PC-9 (cell line): ENCODE results near the gene ATG10.

ENCODE experiments used
- CTCF ChIP-seq: fragments of 200-600 bp; sonication (generic); conservative IDR thresholded peaks from 2 replicates; pipeline ENCODE4 v1.6.1; 2017; ENCODE audit warnings: mixed run types, antibody characterized with exemption, mild to moderate bottlenecking, moderate library complexity
- EZH2 ChIP-seq: fragments of 200-600 bp; sonication (generic); IDR thresholded peaks from 2 replicates; pipeline ENCODE4 v1.8.0; 2017; ENCODE audit warnings: antibody characterized with exemption, low read depth

- no peak for TF ChIP-seq EZH2
- no peak for TF ChIP-seq CTCF
These were observed 249.2 kb downstream of the ATG10 start for GRCh38 chr5:82221020-82221419.
